Heart left ventricle (tissue), 16 donors: Measurements from ENCODE around the gene UGT2B17. TPM values are rescaled to one million over a fixed set of nuclear protein-coding genes. Genes with fewer than 3 reads are reported as not detected.

ENCODE experiments used
- ATAC-seq, 4 donors: fragments of 200-7000 bp; cut with Tn5 transposase; one replicate each; pipeline ENCODE4 v1.9.1; 2020 to 2022; ENCODE audit warnings: moderate library complexity in 4 of 4, mild to moderate bottlenecking in 3 of 4, moderate number of reproducible peaks in 1 of 4
- DNase-seq, 5 donors: peaks; one replicate each; pipeline ENCODE4 v3.0.0-alpha.2; 2020
- H3K27ac ChIP-seq, 12 donors: fragments of 200-600 bp; sonication (generic) in 4 of 12; one replicate each; pipeline versions ENCODE4 v1.5.0 to v1.8.0; 2016 to 2022; ENCODE audit warnings: mild to moderate bottlenecking in 2 of 12
- H3K27me3 ChIP-seq, 9 donors: fragments of 200-600 bp; sonication (generic) in 2 of 9; one replicate each; pipeline versions ENCODE4 v1.5.1 to v1.8.0; 2016 to 2022; ENCODE audit warnings: mild to moderate bottlenecking in 3 of 9
- H3K36me3 ChIP-seq, 9 donors: fragments of 200-600 bp; sonication (generic) in 2 of 9; one replicate each; pipeline versions ENCODE4 v1.5.0 to v1.8.0; 2018 to 2022; ENCODE audit warnings: mild to moderate bottlenecking in 2 of 9
- H3K4me1 ChIP-seq, 12 donors: fragments of 200-600 bp; sonication (generic) in 4 of 12; one replicate each; pipeline versions ENCODE4 v1.5.0 to v1.8.0; 2016 to 2022; ENCODE audit warnings: mild to moderate bottlenecking in 3 of 12
- H3K4me3 ChIP-seq, 12 donors: fragments of 200-600 bp; sonication (generic) in 4 of 12; one replicate each; pipeline versions ENCODE4 v1.5.0 to v1.8.0; 2017 to 2022; ENCODE audit warnings: mild to moderate bottlenecking in 9 of 12, moderate library complexity in 4 of 12
- H3K9me3 ChIP-seq, 12 donors: fragments of 200-600 bp; sonication (generic) in 4 of 12; one replicate each; pipeline versions ENCODE4 v1.5.0 to v1.8.0; 2016 to 2022; ENCODE audit warnings: mild to moderate bottlenecking in 1 of 12
- POLR2A ChIP-seq, 2 donors: fragments of 450-650 bp; IDR thresholded peaks; one replicate each; pipeline ENCODE4 v1.6.1; 2017; ENCODE audit warnings: antibody characterized with exemption in 2 of 2, mild to moderate bottlenecking in 2 of 2, moderate library complexity in 2 of 2
- WGBS, 4 donors: extraction: QIAGEN DNeasy Blood & Tissue Kit in 2 of 4; methylation state at CpG; one replicate each; pipeline versions ENCODE4 v1.1.5 to v1.1.7; 2013 to 2018; 5-methylcytosine and 5-hydroxymethylcytosine counted together
- intact Hi-C, 10 donors: fragments of 100-400 bp; cut with DNase I; formaldehyde crosslinking; loops; one replicate each; pipeline versions ENCODE4 v1.11.1 to v1.14.2; 2022
- polyA plus RNA-seq, 2 donors: library from polyadenylated mRNA; stranded (reverse); fragments of 200-250 nt; gene quantifications; one replicate each; pipeline ENCODE4 v1.2.3, GENCODE V29; 2013
- total RNA-seq, 9 donors: library from RNA; depleted of rRNA in 2 of 9; stranded (reverse); fragments of >200 nt in 2 of 9; fragmentation: NEBNext Ultra II Directional in 3 of 9; extraction: Animal tissue kit (Norgen Biotek cat#: 25700) in 3 of 9; gene quantifications; one replicate each; pipeline versions ENCODE4 v1.1.0 to v1.2.4, GENCODE V29; 2016 to 2023
- TF ChIP-seq, protein P1 (sequence below), 12 donors: fragments of 200-600 bp; sonication (generic) in 4 of 12; IDR thresholded peaks; one replicate each; pipeline versions ENCODE4 v1.5.0 to v1.8.0; 2018 to 2022; ENCODE audit warnings: antibody characterized with exemption in 12 of 12, mild to moderate bottlenecking in 5 of 12
- donor health status: ischemic (EF 13 %, LVEDD 7.1; RV severe dilation, severe dysfunction).
- donor health status: healthy with polysubstance abuse.
- donor health status: DM: no; HTN: yes; CAD: no.
- donor health status: DM: no; HTN: no; CAD: no.
- donor health status: ischemic (EF 25% LVEDD 6.9; RV normal size, moderate dysfunction).
- donor health status: ischemic (EF 25% LVEDD 5.7; RV mildly dilated, moderate dysfunction).
- donor health status: healthy.
- donor health status: DM: yes; HTN: yes; CAD: no.
- donor health status: ischemic (EF 35%, LVEDD 5.7; RV mildly dilated, moderate dysfunction).
- donor health status: nonischemic (EF 11% LVEDD 7.7; RV severe dilation, severe dysfunction).
- donor health status: DM: yes; HTN: yes; CAD: no.
- donor health status: PGD.
- donor health status: ischemic (EF 29% LVEDD 5.4; RV normal size, mild dysfunction).
- donor health status: nonischemic (EF 23%, LVEDD 6.1; RV moderate dilation, normal function).

The UGT2B17 gene
- total and polyA plus RNA-seq, 11 donors = 0.08 TPM; not detected in 10

DNA sequence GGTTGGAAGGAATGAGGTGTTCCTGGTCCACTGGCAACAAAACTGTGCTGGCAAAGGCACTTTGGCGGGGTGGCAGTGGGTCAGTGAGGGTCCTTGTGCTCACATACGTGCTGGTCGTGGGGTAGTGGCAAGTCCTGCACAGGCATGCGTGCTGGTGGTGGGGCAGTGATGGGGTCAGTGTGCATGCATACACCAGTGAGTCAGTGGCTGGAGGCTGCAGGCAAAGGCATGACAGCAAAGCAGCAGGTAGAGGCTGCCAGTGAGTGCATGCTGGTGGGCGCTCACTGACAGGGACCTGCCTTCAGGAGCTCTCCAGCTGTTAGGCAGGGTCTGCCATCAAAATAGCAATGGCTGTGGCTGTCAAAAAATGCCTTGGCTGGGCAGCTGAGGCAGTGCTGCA lies 86.8 kb downstream of the UGT2B17 start:
- Histone ChIP-seq H3K27ac (no peak overlapping the region), H3K4me1 (peaks cover 0 to 2% (median 0%) of the 10 kb centered on the region in 12 donors), H3K9me3 (no peaks in the 10 kb centered on the region), H3K4me3 (no peak overlapping the region), H3K27me3 (no peaks in the 10 kb centered on the region), H3K36me3 (no peaks in the 10 kb centered on the region)
- 64 to 88% (median 79%) methylated on average over 4 to 5 of the region's 5 CpGs for WGBS, 4 donors
- intact Hi-C loops = no loop called here
- ATAC-seq (no peak), DNase-seq (no peak)
- TF ChIP-seq POLR2A (IDR thresholded peaks at IDR 0.05) = no peak
- TF ChIP-seq, protein P1, sequence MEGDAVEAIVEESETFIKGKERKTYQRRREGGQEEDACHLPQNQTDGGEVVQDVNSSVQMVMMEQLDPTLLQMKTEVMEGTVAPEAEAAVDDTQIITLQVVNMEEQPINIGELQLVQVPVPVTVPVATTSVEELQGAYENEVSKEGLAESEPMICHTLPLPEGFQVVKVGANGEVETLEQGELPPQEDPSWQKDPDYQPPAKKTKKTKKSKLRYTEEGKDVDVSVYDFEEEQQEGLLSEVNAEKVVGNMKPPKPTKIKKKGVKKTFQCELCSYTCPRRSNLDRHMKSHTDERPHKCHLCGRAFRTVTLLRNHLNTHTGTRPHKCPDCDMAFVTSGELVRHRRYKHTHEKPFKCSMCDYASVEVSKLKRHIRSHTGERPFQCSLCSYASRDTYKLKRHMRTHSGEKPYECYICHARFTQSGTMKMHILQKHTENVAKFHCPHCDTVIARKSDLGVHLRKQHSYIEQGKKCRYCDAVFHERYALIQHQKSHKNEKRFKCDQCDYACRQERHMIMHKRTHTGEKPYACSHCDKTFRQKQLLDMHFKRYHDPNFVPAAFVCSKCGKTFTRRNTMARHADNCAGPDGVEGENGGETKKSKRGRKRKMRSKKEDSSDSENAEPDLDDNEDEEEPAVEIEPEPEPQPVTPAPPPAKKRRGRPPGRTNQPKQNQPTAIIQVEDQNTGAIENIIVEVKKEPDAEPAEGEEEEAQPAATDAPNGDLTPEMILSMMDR (IDR thresholded peaks at IDR 0.05) = no peak

Other genes starting within 250 kb of the UGT2B17 start
- 10 to 100 TPM; 27.0 to 60.8 (median 43.8) TPM for gene YTHDC1, start 226.2 kb downstream of the UGT2B17 start, total RNA-seq
- gene YTHDC1, start 226.2 kb downstream of the UGT2B17 start, polyA plus RNA-seq = 10 to 100 TPM; 27.1 to 30.5 TPM
- not detected for gene TMPRSS11E, start 128.9 kb downstream of the UGT2B17 start, total RNA-seq
- gene TMPRSS11E, start 128.9 kb downstream of the UGT2B17 start, polyA plus RNA-seq = not detected
- gene UGT2B15, start 94.3 kb upstream of the UGT2B17 start, total RNA-seq = not detected
- not detected for gene UGT2B15, start 94.3 kb upstream of the UGT2B17 start, polyA plus RNA-seq
- not detected for gene UGT2B10, start 239.7 kb upstream of the UGT2B17 start, total RNA-seq
- gene UGT2B10, start 239.7 kb upstream of the UGT2B17 start, polyA plus RNA-seq = not detected